Measurements from ENCODE around the gene MFNG.

Gene MFNG

GRCh38 chr22:37511395-37512104 lies 25.4 kb upstream of the MFNG start:
- no peak for DNase-seq (ENCODE audit: low spot score)

- no peak for DNase-seq (ENCODE audit: low spot score)
These were observed 23.9 kb upstream of the MFNG start for GRCh38 chr22:37510091-37510490.

DNA sequence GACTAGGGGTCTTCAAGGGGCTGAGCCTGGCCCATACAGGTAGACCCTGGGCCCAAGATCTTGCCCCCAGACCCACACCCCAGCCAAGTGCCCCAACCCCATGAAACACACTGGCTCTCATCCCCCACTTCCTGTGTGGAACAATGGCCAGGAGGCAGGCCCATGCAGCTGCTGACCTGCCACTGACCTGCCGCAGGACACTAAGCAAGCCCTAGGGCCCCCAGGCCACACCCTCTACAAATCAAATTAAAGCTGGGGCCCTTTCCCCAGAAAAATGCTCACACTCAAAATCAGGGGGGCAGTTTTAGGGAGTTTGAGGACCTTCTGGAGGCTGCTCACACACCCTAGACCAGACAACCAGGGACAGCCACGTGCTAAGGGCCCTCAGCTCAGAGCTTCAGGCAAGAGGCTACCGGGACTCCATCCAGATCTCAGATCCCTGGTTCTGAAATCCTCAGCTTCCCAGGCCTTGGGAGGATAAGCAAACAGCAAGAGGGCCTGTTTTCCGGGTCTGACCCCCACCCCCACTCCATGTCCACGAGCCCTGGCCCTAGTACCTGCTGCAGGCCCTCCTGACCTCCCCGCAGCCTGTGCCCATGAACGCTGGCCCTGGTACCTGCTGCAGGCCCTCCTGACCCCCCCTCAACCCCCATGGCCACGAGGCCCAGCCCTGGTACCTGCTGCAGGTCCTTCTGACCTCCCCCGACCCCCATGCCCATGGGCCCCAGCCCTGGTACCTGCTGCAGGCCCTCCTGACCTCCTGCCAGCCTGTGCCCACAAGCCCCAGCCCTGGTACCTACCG lies 23.1 kb upstream of the MFNG start:
- no peak for DNase-seq (ENCODE audit: low spot score)

- no peak for DNase-seq (ENCODE audit: low spot score)
These were observed 22.3 kb upstream of the MFNG start for GRCh38 chr22:37508431-37508992.

DNA sequence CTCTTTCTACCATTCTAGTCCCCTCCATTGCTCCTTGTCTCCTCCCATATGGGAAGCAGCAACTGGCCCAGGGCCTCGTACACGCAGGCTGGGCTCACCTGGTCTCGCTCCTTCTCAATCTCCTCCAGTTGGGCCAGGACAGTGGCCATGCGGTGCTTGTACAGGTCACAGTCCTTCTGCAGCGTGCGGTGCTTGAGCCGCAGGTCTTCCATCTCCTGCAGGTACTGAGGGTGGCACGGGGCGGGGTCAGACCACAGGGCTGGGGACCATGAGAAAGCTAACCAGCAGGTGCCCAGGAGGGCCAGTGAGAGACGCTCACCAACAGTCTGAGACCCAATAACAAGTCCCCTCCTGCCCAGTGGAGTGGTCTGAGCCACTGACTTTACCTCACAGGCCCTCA lies 21.5 kb upstream of the MFNG start:
- no peak for DNase-seq (ENCODE audit: low spot score)

DNA sequence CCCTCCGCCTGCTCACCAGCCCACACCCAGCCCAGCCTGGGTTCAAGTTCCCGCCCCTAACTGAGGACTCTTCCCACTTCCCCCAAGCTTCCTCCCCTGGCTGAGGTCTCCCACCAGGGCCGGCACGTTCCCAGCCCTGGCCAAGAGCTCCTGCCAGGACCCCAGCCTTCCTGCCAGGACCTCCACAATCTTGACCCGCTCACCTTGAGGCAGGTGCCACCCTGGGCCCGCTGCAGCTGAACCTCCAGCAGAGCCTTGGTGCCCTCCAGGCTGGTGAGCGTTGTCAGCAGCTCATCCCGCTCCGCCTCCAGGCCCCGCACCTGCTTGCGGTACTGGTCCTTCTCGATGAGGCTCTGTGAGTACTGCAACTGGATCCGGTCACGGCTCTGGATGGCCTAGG lies 19.8 kb upstream of the MFNG start:
- no peak for DNase-seq (ENCODE audit: low spot score)

GRCh38 chr22:37505565-37505964 lies 19.4 kb upstream of the MFNG start:
- no peak for DNase-seq (ENCODE audit: low spot score)

DNA sequence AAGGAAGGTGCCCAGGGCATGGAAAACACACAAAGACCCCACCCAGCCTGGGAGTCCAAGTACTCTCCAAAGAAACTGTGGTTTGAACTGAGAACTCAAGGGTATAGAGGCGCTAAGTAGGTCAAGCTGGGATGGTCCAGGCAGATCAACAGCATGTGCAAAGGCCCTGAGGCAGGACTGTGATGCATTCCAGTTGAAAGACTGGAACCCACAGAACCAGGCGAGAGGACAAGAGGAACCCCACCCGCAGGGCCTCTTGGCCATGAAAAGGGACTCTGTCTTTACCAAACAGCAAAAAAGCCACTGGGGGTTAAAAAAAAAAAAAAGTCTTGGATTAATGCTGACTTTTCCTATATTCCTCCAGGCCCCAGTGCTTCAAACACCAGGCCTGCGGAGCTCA lies 18.8 kb upstream of the MFNG start:
- no peak for DNase-seq (ENCODE audit: low spot score)

- DNase-seq (ENCODE audit: low spot score) = no peak
These were observed 17.7 kb upstream of the MFNG start for GRCh38 chr22:37503850-37504249.

DNA sequence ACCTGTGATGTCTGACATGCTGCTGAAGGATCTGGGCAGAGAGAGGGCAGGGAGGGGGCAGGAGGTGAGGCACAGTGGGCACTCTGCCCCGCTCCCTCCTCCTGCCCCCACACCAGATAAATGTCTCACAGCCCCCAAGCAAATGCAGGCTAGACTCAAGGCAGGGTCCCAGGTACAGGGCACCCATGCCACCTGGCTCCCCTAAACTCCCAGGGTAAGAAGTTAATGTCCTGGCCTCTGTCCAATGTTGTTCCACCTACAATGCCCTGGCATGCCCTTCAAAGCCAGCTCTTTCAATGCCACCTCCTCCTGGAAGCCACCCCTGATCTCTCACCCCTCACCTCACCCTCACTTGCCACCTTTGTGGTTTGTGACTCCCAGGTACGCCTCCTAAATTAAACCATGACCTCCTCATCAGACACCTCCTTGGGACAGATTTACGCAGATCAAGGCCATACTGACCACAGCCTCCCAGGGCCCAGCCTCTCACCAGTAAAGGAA lies 17.0 kb upstream of the MFNG start:
- DNase-seq (ENCODE audit: low spot score) = no peak

DNA sequence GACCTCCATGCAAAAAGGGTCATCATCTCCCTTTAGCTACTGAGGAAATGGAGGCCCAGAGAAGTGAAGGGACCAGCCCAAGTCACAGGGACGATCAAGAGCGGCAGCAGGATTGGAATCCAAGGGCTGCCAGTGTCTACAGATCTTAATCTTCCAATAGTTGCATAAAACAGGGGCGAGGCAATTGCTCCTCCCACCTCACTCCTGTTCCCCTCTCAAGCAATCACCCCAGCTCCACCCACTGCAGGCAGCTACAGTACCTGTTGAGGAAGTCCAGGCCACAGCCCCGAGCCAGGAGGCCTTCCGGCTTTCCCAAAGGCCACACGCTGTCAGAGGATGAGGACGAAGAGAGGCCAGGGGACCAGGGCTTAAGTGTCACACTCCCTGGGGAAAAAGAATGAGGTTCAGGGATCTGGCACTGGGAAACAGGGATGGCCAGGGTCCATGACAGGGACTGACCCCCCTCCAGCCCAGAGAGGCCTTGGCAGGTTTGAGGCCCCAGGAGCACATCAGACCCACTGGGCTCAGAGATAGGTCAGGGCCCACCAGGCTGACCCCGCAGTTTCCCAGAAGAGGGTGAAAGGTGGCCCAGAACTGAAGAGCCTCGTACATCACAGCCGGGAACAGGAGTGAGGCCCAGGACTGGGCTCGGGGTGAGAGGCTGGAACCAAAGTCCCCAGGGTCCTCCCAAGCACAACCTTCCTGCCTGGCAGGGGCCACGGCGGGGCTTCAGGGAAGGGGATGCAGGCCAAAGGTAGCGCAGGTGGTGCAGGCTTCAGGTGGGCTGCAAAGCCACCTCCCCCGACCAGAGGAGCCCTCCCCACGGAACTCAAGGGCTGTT lies 16.4 kb upstream of the MFNG start:
- DNase-seq (ENCODE audit: low spot score) = no peak

GRCh38 chr22:37501610-37502341 lies 15.6 kb upstream of the MFNG start:
- no peak for DNase-seq (ENCODE audit: low spot score)

- no peak for DNase-seq (ENCODE audit: low spot score)
These were observed 14.8 kb upstream of the MFNG start for GRCh38 chr22:37500745-37501609.

DNA sequence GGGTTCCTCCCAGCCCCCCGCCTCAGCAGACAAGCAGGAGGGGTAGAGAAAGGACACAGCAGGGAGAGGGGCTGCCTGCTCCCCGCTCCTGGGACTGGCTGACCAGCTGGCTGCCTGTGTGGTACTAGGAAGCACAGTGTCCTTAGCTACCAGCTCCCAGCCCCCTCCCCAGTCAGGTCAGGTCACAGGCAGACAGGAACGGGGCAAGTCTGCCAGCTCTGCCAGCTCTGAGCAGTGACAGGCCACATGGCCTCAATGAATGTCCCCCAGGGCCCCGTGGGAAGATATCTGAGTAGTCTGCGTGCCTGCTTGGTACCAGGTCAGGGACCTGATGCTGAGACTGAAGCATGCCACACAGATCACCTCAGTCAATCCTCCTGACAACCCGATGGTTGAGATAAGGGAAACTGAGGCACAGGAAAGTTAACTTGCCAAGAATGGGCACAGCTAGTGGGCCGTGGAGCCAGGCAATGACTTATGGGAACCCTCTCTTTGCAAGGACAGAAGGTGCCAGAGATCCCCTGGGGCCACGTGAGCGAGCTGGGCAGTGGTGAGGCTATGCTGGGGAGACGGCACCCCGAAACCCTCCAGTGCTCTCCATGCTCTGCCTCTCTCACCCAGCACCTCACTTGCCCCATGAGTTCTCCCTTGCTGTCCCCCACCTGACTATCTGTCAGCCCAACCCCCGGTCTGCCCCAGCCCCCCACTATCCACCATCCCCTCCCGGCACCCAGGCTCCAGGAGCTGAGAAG lies 13.8 kb upstream of the MFNG start:
- DNase-seq (ENCODE audit: low spot score) = no peak

GRCh38 chr22:37499027-37499707 lies 13.0 kb upstream of the MFNG start:
- DNase-seq (ENCODE audit: low spot score) = no peak

- DNase-seq (ENCODE audit: low spot score) = peak; percentile 83
These were observed 12.2 kb upstream of the MFNG start for GRCh38 chr22:37498289-37498909.

DNA sequence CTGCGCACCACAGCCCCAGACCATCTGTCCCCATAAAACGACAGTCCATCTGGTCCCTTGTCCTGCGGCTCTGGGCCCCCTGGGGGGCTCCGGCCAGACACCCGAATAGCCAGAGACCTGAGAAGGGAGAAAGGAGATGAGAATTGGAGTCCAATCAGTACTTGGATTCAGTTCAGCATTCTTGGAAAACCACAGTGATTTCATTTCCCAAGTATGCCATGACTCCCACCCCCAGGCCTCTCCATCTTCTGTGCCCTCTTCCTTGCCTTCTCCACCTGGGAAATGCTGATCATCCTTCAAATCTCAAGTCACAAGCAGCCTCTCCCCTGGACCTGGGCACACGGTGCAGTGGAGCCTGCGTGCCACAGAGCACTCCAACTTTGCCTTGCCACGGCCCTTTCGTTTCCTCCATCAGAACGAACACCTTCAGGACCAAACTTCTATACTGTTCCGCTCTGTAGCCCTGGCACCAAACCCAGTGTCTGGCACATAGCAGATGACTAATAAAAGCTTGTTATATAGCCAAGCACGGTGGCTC lies 10.9 kb upstream of the MFNG start:
- no peak for DNase-seq (ENCODE audit: low spot score)

GRCh38 chr22:37496651-37497050 lies 10.5 kb upstream of the MFNG start:
- DNase-seq (ENCODE audit: low spot score) = no peak
